Measurements from ENCODE around the gene CCR3.

DNA sequence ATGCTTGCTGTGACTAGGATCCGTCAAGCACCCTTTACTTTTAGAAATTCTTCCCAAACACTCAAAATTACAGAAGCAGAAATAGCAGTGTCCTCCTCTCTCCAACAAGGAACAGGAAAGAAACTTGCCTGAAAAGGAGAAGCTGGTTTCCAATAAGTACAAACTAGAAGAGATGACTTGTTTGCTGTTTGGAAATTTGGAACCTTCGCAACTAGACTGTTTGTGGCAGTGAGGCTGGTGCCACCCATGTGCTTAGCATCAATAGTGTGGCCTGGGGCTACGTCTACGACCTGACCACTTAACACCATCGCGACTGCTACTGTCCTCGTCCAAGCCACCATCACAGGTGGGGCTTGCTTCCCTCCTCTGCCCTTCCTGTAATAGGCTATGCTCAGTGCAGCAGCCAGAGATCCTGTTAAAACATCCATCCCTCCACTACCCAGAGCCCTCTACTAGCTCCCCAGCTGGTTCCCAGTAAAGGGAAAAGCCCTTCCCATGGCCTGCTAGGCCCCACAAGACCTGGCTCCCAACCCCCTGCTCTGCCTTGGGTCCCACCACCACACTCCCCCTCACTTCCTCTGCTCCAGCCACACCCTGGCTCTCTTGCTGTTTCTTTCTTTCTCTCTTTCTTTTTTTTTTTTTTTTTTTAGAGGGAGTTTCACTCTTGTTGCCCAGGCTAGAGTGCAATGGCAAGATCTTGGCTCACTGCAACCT, 59.0 kb downstream of the CCR3 start:
- TF ChIP-seq HIVEP1 (CRISPR knock-in tag; IDR thresholded peaks at IDR 0.05): no peak
- no peak for TF ChIP-seq NFXL1 (CRISPR knock-in tag; IDR thresholded peaks at IDR 0.05)

All from K562 (cell line).